ENCODE results near the gene HLA-B.

Gene HLA-B

GRCh38 chr6:31345026-31345730 lies 11.8 kb downstream of the HLA-B start:
- Mint-ChIP-seq H3K36me3 (ENCODE audit: low read depth) (no peaks in the 10 kb centered on the region), H3K27me3 (ENCODE audit: low read depth, poor library complexity) (peaks cover 37% of the 10 kb centered on the region), H3K27ac (no peak overlapping the region), H3K9me3 (peaks cover 20% of the 10 kb centered on the region), H3K4me1 (no peaks in the 10 kb centered on the region), H3K4me3 (no peak overlapping the region)
- DNase-seq, result no peak
- TF ChIP-seq CTCF (IDR thresholded peaks at IDR 0.05), result no peak

- H3K4me1 Mint-ChIP-seq, result no peaks in the 10 kb centered on the region
Observed at GRCh38 chr6:31340228-31340627, 16.8 kb downstream of the HLA-B start.

DNA sequence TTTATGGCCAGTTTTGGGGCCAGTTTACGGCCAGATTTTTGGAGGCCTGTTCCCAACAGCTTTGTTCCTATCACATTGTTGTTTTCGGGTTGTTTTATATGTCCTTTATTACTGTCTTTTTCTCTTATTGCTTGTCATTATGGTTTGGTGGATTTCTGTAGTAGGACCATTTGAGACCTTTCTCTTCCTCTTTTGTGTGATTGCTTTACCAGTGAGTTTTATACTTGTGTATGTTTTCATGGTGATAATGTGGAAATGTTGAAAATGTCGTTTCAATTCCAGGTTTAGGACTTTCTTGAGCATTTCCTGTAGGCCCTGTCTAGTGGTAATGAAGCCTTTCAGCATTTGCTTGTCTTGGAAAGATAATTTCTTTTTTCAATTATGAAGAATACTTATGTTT lies 17.8 kb downstream of the HLA-B start:
- H3K36me3 Mint-ChIP-seq (ENCODE audit: low read depth), result peaks cover 19% of the 10 kb centered on the region
- H3K4me3 Mint-ChIP-seq, result no peak overlapping the region
- peaks cover 76% of the 10 kb centered on the region for H3K9me3 Mint-ChIP-seq
- no peak for TF ChIP-seq CTCF (IDR thresholded peaks at IDR 0.05)
- H3K27me3 Mint-ChIP-seq (ENCODE audit: low read depth, poor library complexity), result peaks cover 11% of the 10 kb centered on the region
- no peaks in the 10 kb centered on the region for H3K4me1 Mint-ChIP-seq
- no peak overlapping the region for H3K27ac Mint-ChIP-seq
- DNase-seq, result no peak

More at GRCh38 chr6:31340228-31340627, 16.8 kb downstream of the HLA-B start:
- Mint-ChIP-seq H3K9me3 (peaks cover 67% of the 10 kb centered on the region), H3K27me3 (ENCODE audit: low read depth, poor library complexity) (peaks cover 18% of the 10 kb centered on the region), H3K36me3 (ENCODE audit: low read depth) (peaks cover 19% of the 10 kb centered on the region), H3K27ac (no peak overlapping the region), H3K4me3 (no peak overlapping the region)
- no peak for DNase-seq
- no peak for TF ChIP-seq CTCF (IDR thresholded peaks at IDR 0.05)

GRCh38 chr6:31336896-31337496 lies 20.0 kb downstream of the HLA-B start:
- Mint-ChIP-seq H3K4me1 (no peaks in the 10 kb centered on the region), H3K9me3 (peaks cover 70% of the 10 kb centered on the region)

DNA sequence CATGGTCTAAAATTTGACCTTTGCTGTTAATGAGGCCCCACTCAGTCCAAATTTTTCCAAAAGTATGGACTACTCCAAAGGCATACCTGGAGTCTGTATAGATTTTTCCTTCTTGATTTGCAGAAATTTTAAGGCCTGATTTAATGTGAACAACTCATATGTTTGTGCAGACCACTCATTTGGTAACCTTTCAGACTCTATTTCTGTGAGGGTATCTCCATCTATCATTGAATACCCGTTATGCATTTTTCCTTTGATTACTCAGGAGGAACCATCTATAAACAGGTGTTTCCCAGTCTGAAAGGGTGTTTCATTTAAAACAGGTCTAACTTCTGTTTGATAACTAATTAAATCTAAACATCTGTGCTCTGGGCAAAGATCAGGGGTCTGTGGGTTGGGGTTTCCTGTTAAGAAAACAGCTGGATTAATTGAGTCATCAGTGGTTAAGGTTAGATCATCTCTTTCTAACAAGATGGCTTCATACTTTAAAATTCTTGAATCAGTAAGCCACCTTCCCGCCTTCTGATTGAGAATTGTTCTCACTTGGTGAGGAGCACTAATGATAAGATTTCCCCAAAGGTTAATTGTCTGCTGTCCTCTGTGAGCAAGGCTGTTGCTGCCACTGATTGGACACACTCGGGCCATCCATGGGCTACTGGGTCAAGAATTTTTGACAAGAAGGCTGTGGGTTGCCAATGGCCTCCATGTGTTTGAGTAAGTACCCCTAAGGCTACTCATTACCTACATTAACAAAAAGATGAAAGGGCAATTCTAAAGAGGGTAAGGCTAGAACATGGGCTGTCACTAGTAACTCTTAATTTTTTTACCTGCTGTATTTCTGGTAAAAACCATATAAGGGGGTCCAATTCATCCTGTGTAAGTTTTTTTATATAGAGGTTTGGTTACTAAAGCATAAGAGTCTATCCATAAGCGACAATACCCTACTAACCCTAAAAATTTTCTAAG lies 24.1 kb downstream of the HLA-B start:
- H3K9me3 Mint-ChIP-seq, result peaks cover 64% of the 10 kb centered on the region
- no peak for TF ChIP-seq CTCF (IDR thresholded peaks at IDR 0.05)
- no peak overlapping the region for H3K4me3 Mint-ChIP-seq
- DNase-seq, result no peak
- H3K27me3 Mint-ChIP-seq (ENCODE audit: low read depth, poor library complexity), result peaks cover 9% of the 10 kb centered on the region
- no peak overlapping the region for H3K27ac Mint-ChIP-seq
- H3K4me1 Mint-ChIP-seq, result no peaks in the 10 kb centered on the region
- H3K36me3 Mint-ChIP-seq (ENCODE audit: low read depth), result peaks cover 13% of the 10 kb centered on the region

More at GRCh38 chr6:31336896-31337496, 20.0 kb downstream of the HLA-B start:
- H3K27ac Mint-ChIP-seq, result no peak overlapping the region
- TF ChIP-seq CTCF (IDR thresholded peaks at IDR 0.05), result no peak
- H3K27me3 Mint-ChIP-seq (ENCODE audit: low read depth, poor library complexity), result peaks cover 13% of the 10 kb centered on the region
- H3K4me3 Mint-ChIP-seq, result no peak overlapping the region
- H3K36me3 Mint-ChIP-seq (ENCODE audit: low read depth), result peaks cover 19% of the 10 kb centered on the region
- DNase-seq, result no peak

Measured in nephron progenitor cell (in vitro differentiated cells).